Measurements from ENCODE around the gene ZNF366.

DNA sequence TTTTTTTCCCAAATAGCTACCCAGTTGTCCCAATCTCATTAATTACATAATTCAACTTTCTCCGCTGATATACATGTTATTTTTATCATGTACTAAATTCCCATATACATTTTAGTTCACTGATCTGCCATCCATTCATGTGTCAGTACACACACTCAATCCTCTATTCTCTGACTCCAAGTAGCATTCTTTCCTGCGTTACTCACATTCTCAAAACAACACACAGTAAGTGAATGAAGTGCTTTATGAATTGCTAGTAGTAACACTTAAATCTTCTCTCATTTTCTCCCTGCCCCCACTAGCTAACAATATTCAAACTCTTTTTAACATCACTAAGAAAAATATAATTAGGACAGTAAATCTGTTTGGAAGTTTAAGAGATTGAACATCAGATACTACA, 8.9 kb downstream of the ZNF366 start:
- TF ChIP-seq POLR2A (IDR thresholded peaks at IDR 0.05) = no peak
- TF ChIP-seq, protein P1, sequence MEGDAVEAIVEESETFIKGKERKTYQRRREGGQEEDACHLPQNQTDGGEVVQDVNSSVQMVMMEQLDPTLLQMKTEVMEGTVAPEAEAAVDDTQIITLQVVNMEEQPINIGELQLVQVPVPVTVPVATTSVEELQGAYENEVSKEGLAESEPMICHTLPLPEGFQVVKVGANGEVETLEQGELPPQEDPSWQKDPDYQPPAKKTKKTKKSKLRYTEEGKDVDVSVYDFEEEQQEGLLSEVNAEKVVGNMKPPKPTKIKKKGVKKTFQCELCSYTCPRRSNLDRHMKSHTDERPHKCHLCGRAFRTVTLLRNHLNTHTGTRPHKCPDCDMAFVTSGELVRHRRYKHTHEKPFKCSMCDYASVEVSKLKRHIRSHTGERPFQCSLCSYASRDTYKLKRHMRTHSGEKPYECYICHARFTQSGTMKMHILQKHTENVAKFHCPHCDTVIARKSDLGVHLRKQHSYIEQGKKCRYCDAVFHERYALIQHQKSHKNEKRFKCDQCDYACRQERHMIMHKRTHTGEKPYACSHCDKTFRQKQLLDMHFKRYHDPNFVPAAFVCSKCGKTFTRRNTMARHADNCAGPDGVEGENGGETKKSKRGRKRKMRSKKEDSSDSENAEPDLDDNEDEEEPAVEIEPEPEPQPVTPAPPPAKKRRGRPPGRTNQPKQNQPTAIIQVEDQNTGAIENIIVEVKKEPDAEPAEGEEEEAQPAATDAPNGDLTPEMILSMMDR (IDR thresholded peaks at IDR 0.05) = no peak

All from right lobe of liver (tissue), 4 donors.